NCI-H82 treated with DMSO at 0.1 percent for 48 hours (cell line): Measurements from ENCODE around the gene ZNF793.

Experiments
- DNase-seq: peaks from one replicate; lab custom pipeline; 2025; ENCODE audit not compliant: unreplicated experiment; lab: John Stamatoyannopoulos, UW

ZNF793 gene

DNA sequence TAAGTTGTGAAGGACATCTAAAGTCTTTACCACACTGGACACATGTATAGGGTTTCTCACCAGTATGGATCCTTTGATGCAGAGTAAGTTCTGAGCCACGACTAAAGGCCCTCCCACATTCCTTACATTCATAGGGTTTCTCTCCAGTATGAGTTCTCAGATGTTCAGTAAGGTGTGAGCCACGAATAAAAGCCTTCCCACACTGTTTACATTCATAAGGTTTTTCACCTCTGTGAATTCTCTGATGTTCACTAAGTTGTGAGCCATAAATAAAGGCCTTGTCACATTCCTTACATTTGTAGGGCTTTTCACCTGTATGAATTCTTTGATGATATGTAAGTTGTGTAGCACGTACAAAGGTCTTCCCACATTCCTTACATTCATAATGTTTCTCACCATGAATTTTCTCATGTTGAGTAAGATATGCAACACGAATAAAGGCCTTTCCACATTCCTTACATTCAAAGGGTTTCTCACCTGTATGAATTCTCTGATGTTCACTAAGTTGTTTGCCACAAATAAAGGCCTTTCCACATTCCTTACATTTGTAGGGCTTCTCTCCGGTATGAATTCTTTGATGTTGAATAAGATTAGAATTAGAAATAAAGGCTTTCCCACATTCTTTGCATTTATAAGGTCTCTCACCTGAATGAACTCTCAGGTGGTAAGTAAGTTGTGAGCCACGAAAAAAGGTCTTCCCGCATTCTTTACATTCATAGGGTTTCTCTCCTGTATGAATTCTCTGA, 58.1 kb downstream of the ZNF793 start:
- no peak for DNase-seq

DNA sequence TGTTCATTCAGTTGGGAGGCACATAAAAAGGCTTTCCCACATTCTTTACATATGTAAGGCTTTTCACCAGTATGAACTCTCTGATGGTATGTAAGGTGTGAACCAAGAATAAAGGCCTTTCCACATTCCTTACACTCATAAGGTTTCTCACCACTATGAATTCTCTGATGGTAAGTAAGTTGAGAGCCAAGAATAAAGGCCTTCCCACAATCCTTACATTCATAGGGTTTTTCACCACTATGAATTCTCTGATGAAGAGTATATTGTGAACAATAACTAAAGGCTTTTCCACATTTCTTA, 58.6 kb downstream of the ZNF793 start:
- DNase-seq, result no peak

DNA sequence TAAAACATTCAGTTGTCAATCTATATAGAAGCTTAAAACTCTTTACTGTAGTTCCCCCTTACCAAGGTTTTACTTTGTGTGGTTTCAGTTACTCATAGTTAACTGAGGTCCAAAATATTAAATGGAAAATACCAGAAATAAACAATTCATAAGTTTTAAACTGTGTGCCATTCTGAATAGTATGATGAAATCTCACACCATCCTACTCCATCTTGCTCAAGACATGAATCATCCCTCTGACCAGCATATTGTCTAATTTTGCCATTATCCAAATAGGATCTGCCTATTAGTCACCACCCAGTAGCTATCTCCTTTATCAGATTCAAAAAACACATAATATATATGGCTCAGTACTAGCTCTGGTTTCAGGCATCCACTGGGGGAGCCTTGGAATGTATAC, 65.5 kb downstream of the ZNF793 start:
- no peak for DNase-seq

DNA sequence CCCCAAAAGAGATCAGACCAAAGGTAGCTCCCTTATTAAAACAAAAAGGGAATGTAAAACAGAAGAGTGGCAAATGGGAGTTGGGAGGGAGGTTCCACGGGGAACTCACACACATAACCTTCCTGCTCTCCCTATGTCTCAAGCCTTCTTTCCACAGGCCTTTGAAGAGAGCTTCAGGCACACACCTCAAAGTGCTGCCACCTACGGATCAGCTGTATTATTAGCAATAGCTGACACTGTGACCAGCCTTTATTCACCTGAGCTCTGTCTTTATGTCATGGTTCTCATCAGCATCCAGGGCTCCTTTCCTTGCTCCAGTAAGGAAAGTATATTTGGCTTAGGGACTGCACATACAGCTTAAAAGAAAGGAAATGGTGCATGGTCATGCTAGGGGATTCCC, 76.6 kb downstream of the ZNF793 start:
- DNase-seq, result no peak
